ENCODE results near the gene FXN.

GRCh38 chr9:69027355-69028097 lies 8.0 kb upstream of the FXN start:
- TF ChIP-seq CTCF (conservative IDR thresholded peaks at IDR 0.05; ENCODE audit: low read length): peak; percentile 94
- no peak for TF ChIP-seq EZH2phosphoT487 (IDR thresholded peaks at IDR 0.05; ENCODE audit: borderline replicate concordance, low read depth, low read length)
